ENCODE measurements around the gene YTHDF1. TPM values are rescaled to one million over a fixed set of nuclear protein-coding genes. Genes with fewer than 3 reads are reported as not detected.

Gene YTHDF1
- total RNA-seq, 6 donors from 2014 or later = 29.3 to 42.1 (median 31.6) TPM

DNA sequence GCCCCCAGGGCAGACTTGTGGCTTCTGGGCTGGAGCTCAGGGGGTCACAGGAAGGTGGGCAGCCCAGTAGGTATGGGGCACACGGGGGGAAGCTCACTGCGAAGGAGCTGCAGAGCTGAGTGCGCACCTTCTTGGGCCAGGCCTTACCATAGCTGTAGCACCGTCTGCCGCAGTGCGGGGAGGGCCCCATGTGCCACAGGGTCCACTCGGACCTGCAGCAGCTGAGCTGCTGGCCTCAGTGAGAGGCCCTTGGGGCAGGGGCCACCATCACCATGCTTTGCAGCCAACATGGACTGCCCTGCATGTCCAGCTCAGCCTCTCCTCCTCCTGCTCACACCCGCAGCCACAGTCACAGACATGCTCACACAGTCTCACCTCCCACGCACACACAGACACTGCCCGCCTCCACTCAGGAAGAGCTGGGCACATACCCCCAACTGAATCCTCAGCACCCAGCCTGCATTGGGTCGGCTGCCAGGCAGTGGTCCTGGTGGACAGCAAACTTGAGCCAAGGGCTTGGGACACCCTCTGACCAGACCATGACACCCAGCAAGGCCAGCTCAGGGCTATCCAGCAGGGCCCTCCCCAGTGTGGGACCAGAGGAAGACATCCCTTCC is 35.3 kb downstream of the YTHDF1 start:
- peaks cover 0 to 55% (median 35%) of the 10 kb centered on the region in 4 donors for H3K27me3 ChIP-seq
- WGBS, 2 donors = 83 to 90% methylated on average over 4 to 11 of the region's 11 CpGs
- ATAC-seq (ENCODE audit: low FRiP score in 2 of 2) = no peak

GRCh38 chr20:63179687-63180568 is 36.0 kb downstream of the YTHDF1 start:
- Histone ChIP-seq H3K36me3 (no peaks in the 10 kb centered on the region), H3K4me1 (peaks cover 25 to 46% (median 27%) of the 10 kb centered on the region in 4 donors), H3K4me3 (no peak overlapping the region), H3K27me3 (peaks cover 0 to 62% (median 41%) of the 10 kb centered on the region in 4 donors), H3K9me3 (no peaks in the 10 kb centered on the region), H3K27ac (no peak overlapping the region)
- peak in 1 of 2 donors; percentile 51 for DNase-seq
- 16 to 32% methylated on average over 3 to 14 of the region's 14 CpGs for WGBS, 2 donors
- no peak for ATAC-seq (ENCODE audit: low FRiP score in 2 of 2)
- TF ChIP-seq EP300 (IDR thresholded peaks at IDR 0.05) (no peak), POLR2AphosphoS5 (IDR thresholded peaks at IDR 0.05) (no peak), POLR2A (IDR thresholded peaks at IDR 0.05) (no peak)
- TF ChIP-seq, protein P1, sequence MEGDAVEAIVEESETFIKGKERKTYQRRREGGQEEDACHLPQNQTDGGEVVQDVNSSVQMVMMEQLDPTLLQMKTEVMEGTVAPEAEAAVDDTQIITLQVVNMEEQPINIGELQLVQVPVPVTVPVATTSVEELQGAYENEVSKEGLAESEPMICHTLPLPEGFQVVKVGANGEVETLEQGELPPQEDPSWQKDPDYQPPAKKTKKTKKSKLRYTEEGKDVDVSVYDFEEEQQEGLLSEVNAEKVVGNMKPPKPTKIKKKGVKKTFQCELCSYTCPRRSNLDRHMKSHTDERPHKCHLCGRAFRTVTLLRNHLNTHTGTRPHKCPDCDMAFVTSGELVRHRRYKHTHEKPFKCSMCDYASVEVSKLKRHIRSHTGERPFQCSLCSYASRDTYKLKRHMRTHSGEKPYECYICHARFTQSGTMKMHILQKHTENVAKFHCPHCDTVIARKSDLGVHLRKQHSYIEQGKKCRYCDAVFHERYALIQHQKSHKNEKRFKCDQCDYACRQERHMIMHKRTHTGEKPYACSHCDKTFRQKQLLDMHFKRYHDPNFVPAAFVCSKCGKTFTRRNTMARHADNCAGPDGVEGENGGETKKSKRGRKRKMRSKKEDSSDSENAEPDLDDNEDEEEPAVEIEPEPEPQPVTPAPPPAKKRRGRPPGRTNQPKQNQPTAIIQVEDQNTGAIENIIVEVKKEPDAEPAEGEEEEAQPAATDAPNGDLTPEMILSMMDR (IDR thresholded peaks at IDR 0.05) = no peak

More for the DNA sequence above, 35.3 kb downstream of the YTHDF1 start:
- Histone ChIP-seq H3K9me3 (no peaks in the 10 kb centered on the region), H3K27ac (no peak overlapping the region), H3K4me1 (peaks cover 20 to 39% (median 26%) of the 10 kb centered on the region in 4 donors), H3K4me3 (no peak overlapping the region), H3K36me3 (no peaks in the 10 kb centered on the region)
- TF ChIP-seq, protein P1 (IDR thresholded peaks at IDR 0.05) = no peak
- TF ChIP-seq POLR2AphosphoS5 (IDR thresholded peaks at IDR 0.05) (no peak), POLR2A (IDR thresholded peaks at IDR 0.05) (no peak), EP300 (IDR thresholded peaks at IDR 0.05) (no peak)
- DNase-seq = peak in 1 of 2 donors; percentile 59

DNA sequence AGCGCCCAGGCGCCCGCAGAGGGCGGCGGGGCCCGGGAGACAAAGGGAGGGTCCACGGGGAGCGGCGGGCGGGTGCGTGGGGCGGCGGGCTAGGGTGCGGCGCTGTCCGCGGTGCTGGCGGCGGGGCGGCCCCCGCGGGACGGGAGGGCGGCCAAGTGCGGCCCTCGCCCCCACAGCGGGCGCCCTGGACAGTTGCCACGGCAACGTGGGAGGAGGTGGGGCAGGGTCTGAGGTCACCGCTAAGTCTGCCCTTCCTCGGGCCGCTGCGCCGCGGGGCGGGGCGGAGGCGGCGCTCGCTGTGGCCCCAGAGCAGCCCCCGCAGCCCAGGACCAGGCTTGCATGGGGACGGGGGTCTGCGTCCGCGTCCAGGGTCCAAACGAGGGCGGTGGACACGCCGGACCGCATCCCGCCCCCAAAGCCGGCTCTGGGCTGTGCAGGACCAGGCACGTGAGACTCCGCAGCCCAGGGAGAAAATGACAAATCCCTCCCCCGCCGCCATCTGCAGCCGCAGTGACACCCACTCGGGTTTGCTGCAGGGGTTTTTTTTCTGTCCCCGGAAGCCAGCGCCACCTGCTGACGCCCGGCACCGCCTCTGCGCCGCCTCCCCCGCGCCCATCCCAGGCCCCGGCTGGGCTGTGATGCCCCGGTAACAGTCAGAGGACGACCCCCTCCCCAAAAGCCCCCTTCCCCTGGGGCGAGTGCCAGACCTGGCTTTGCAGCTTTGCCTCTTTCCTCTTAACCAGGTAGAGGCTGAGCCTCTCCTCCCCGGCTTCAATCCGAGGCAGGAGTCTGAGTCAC is 36.8 kb downstream of the YTHDF1 start:
- Histone ChIP-seq H3K9me3 (no peaks in the 10 kb centered on the region), H3K27ac (no peak overlapping the region), H3K36me3 (no peaks in the 10 kb centered on the region), H3K27me3 (peaks cover 0 to 70% (median 48%) of the 10 kb centered on the region in 4 donors), H3K4me3 (peak overlapping the region in 3 of 4 donors; percentile 20 to 36 (median 30)), H3K4me1 (peaks cover 25 to 50% (median 27%) of the 10 kb centered on the region in 4 donors)
- WGBS, 2 donors = 0 to 2% methylated on average over 2 to 20 of the region's 74 CpGs
- peak in 1 of 2 donors; percentile 87 for DNase-seq
- no peak for TF ChIP-seq POLR2AphosphoS5 (IDR thresholded peaks at IDR 0.05)
- TF ChIP-seq, protein P1 (IDR thresholded peaks at IDR 0.05) = peak in 3 of 6 experiments; percentile 18 to 39 (median 27)
- ATAC-seq (ENCODE audit: low FRiP score in 2 of 2) = no peak

DNA sequence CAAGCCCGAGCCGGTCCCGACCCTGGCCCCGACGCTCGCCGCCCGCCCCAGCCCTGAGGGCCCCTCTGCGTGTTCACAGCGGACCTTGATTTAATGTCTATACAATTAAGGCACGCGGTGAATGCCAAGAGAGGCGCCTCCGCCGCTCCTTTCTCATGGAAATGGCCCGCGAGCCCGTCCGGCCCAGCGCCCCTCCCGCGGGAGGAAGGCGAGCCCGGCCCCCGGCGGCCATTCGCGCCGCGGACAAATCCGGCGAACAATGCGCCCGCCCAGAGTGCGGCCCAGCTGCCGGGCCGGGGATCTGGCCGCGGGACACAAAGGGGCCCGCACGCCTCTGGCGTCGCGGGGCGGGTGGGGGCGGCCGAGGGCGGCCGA is 37.5 kb downstream of the YTHDF1 start:
- Histone ChIP-seq H3K4me3 (peak overlapping the region in 2 of 4 donors; percentile 20 to 30), H3K9me3 (no peaks in the 10 kb centered on the region), H3K4me1 (peaks cover 25 to 50% (median 27%) of the 10 kb centered on the region in 4 donors), H3K27ac (no peak overlapping the region), H3K36me3 (no peaks in the 10 kb centered on the region), H3K27me3 (peaks cover 0 to 76% (median 53%) of the 10 kb centered on the region in 4 donors)
- TF ChIP-seq POLR2A (IDR thresholded peaks at IDR 0.05) (no peak), POLR2AphosphoS5 (IDR thresholded peaks at IDR 0.05) (no peak), EP300 (IDR thresholded peaks at IDR 0.05) (no peak)
- TF ChIP-seq, protein P1 (IDR thresholded peaks at IDR 0.05) = no peak
- WGBS, 2 donors = 20% methylated on average over 7 of the region's 49 CpGs; no CpG with 5 or more reads in 1 of the 2 donors
- no peak for ATAC-seq (ENCODE audit: low FRiP score in 2 of 2)
- DNase-seq = peak in 1 of 2 donors; percentile 77

Measured in upper lobe of left lung (tissue), 6 donors.